ENCODE measurements around the gene GPR37L1.
"Not testable (repeated sequence)": the region's sequence is repeated elsewhere in the genome, so short reads cannot be mapped to it uniquely, and the experiment has no call there.

Gene GPR37L1

DNA sequence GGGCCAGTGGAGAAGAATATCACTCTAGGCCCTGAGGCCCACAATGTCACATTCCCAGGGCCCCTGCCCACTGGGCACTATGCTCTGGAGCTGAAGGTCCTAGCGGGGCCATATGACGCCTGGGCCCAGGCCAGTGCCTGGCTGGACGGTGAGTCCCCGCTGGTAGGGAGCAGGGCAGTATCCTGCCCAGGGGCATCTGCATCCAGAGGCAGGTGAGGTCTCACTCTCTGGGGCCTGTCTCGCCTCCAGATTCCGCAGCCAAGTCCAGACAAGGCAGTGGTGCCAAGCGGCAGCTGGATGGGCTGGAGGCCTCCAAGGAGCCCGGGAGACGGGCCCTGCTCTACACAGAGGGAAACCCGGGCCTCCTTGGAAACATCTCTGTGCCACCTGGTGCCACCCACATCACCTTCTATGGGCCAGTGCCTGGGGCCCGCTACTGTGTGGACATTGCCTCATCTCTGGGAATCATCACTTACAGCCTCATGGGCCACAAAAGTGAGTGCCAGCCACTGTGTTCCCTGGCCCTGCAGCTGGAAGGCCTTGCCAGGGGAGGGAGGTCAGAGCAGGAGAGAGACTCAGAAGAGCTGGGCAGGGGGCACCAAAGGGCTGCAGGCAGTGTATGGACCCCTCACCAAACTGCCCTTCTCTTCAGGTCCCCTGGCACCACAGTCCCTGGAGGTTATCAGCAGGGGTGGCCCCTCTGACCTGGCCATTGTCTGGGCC is 48.7 kb downstream of the GPR37L1 start:
- DNase-seq: no peak

DNA sequence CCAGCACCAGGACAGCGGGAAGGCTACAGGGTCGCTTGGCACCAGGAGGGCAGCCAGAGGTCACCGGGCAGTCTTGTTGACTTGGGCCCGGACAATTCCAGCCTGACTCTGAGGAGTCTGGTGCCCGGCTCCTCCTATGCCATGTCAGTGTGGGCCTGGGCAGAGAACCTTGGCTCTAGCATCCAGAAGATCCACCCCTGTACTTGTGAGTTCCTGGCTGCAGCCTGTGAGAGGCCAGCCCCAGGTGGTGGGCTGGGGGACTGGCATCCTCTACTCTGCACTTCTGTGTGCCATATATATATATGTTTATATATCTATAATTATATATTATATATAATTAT is 49.3 kb downstream of the GPR37L1 start:
- no peak for DNase-seq

DNA sequence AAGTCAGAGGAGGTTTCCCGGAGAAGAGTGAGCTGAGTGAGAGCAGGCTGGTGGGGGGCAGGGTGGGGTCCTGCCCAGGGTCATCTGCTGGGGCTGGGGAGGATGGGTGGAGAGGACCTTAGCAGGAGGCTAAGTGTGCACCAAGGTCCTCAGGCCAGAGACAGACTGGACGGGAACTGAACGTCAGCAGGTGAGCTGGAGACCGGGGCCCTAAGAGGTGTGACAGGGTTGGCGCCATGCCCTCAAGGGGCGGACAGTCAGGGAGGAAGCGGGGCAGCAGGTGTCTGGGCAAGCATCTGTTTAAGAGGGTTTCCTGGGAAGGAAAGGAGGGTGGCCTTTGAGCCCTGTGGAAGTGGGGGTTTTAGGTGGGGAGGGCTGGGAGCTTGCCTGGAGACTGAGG is 51.3 kb downstream of the GPR37L1 start:
- no peak for DNase-seq

DNA sequence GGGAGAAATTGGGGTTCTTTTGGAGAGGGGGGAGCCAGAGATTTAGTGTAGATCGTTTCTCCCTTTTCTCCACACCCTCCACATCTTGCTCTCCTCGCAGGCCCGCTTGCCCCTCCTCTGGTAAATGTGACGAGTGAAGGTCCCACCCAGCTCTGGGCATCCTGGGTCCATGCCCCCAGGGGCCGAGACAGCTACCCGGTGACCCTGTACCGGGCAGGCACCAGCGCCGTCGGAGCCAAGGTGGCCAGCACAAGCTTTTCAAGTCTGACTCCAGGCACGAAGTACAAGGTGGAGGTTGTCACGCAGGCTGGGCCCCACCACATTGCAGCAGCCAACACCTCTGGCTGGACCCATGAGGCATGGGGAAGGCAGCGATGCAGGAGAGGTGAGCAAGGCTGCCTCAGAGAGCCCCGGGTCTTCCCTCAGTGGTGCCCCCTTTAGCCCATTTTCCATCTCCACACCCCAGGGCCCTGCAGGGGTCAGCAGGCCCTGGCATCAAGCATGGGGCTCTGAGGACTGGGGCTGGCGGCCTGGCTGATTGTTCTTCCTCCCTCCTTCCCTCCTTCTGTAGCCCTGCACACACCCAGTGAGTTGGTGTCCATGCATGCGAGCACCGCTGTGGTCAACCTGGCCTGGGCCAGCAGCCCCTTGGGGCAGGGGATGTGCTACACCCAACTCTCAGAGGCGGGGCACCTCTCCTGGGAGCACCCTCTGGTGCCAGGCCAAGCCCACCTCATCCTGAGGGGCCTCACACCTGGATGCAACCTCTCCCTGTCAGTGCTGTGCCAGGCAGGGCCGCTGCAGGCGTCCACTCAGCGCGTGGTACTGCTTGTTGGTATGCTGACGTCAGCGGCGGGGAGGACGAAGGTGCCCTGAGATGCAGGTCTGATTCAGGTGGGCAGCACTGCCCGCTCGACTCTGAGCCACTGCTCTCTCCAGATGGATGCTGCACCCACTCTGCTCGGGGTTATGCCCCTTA is 54.5 kb downstream of the GPR37L1 start:
- DNase-seq: no peak

DNA sequence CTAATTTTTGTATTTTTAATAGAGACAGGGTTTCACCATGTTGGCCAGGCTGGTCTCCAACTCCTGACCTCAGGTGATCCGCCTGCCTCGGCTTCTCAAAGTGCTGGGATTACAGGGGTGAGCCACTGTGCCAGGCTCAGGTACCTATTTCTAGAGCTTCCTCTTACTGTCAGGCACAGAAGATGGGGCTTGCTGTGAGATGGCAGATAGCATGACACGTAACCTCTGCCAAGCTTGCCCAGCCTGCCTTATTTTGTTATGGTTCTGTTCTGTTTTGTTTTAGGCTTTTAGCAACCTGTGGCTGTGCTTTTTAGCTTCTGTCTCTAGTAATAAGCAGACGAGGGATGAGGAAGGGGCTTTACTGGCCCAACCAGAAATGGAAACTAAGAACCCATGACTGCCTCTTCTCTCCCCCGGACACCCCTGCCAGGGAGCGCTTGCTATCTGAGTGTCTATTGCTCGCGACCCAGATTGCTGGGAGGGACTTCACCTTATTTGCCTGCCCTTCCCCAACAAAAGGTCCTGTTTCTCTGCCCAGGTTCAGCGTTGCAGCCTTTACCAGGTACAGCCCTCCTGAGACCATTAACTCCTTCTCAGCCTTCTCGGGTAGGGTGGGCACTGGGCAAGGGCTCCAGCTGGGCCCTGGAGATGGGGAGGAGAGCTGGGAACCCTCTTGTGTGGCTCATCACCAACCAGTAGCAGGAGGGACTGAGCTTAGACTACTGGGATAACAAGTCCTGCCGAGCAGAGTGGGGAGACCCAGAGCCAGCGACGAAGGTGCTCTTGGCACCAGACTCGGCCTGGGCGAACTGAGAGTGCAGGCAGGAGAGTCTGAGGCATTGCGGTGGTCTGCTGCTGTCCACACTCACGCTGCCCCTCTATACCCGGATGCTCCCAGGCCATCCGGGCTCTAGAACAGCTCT is 57.4 kb downstream of the GPR37L1 start:
- no peak for DNase-seq

DNA sequence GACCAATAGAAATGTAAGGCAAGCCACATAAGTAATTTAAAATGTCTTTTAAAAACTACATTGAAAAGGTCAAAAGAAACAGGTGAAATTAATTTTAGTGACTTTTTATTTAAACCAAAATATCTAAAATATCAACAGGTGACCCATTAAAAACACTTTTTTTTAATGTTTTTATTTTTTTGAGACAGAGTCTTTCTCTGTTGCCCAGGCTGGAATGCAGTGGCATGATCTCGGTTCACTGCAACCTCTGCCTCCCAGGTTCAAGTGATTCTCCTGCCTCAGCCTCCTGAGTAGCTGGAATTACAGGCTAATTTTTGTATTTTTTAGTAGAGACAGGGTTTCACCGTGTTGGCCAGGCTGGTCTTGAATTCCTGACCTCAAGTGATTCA is 58.0 kb downstream of the GPR37L1 start:
- DNase-seq: not testable (repeated sequence)

DNA sequence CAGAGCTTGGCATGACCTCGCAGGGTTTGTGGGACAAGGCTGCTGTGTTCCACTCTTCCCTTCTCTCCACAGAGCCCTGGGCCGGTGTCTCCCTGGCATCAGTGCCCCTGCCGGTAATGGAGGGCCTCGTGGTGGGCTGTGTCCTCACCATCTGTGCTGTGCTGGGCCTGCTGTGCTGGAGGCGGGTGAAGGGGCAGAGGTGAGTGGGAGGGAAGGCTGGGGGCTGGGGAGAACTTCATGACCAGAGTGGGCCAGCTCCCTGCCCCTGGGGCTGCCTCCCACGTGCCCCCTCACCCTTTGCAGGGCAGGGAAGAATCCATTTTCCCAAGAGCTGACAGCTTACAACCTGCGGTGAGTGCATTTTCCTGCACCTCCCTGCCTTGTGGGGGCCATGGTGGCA is 58.9 kb downstream of the GPR37L1 start:
- no peak for DNase-seq

DNA sequence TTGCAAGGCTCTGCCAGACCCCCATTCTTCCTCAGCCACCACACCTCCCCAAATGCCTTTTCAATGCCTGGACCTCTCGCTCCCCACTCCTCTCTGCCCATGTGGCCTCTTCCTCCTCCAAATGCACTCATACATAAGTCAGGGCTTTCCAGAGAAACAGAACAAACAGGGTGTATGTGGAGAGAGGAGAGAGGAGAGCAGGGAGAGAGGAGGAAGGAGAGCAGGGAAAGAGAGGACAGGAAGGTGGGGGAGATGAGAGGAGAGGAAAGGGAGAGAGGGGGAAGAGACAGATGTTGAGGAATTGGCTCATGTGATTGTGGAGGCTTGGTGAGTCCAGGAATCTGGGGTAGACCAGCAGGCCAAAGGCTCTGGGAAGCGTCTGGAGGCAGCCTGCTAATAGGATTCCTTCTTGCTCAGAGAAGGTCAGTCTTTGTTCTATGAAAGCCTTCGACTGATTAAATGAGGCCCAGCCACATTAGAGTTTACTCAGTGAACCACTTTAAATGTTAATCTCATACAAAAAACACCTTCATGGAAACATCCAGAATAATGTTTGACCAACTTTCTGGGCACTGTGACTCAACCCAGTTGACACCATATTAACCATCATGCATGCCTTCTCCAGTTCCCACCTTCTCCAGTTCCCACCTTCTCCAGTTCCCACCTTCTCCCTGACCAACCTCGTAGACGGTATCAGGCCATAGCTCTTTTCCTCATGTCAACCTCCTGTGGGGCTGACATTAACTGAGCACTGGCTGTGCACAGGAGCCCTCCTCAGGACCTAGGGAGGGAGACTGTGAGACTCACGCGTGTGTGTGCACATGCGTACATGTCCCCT is 59.5 kb downstream of the GPR37L1 start:
- no peak for DNase-seq
